ENCODE results near the gene PSG4.
"Not testable (repeated sequence)": the region's sequence is repeated elsewhere in the genome, so short reads cannot be mapped to it uniquely, and the experiment has no call there.

PSG4 gene

DNA sequence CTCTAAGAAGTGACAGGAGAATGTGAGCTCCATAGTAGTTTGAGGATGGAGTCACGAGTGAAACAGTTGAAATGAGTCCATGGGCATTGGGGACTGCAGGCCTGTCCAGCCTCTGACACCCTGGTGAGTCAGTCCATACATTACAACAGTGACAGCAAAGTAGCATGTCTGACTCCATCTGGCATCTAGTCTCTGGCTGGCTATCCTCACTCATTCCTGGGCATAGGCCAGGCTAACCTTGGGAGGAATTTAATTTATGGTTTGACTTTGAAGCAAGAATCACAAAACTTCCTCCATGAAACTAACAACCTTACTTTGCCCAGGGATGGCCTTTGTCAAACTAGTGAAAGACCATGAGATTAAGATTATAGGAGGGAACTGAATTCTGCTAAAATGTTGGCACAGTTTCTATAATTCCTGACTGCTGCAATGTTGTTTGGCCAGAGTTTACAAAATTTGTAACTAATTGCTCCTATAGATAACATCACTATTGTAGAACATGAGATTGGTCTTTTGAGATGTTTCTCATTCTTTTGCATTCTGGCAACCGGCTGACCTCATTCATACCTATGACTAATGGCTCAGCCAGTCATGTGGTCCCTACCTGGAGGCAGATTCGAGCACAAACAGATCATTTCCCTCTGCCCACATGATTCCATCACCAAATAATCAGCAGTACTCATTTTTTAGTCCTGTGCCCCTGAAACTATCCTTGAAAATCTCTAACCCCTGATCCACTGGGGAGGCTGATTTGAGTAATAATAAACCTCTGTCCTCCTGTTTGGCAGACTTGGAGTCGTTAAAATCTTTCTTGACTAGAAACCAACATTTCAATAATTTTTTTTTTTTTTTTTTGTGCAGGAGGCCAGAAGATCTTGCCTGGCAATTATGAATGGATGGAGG is 23.3 kb downstream of the PSG4 start:
- H3K4me1 Mint-ChIP-seq (ENCODE audit: low read depth); H3K36me3 Mint-ChIP-seq (ENCODE audit: low read depth); H3K27me3 Mint-ChIP-seq; H3K9me3 Mint-ChIP-seq; H3K27ac Mint-ChIP-seq; H3K4me3 Mint-ChIP-seq; intact Hi-C loops (cut with micrococcal nuclease): not testable (repeated sequence)

DNA sequence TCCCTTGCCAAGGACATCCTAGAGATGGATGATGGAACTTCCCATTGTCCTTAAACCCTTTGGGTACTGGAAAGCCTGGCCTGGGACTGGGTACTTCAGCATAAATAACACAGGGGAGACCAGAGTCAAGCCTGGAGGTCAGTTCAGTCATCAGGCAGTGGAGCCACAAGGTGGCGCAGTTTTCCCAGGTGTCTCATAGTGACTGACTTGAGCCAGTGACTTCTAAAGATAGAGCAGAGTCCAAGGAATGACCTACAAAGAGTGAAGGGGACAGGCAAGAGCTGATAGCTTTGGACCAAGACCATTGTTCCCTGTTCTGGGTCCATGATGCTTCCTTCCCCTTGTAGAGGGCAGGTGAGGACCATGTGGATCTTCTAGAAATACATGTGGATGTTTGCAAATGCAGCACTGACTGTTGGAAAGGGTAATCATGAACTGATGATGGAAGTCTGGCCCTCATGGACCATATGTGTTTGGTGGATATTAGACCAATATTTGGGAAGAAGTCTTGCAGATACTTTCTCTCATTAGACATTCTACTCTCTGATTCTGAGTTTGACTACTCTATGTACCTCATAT is 25.8 kb downstream of the PSG4 start:
- H3K36me3 Mint-ChIP-seq (ENCODE audit: low read depth); H3K27me3 Mint-ChIP-seq; H3K9me3 Mint-ChIP-seq; H3K27ac Mint-ChIP-seq; H3K4me1 Mint-ChIP-seq (ENCODE audit: low read depth); H3K4me3 Mint-ChIP-seq; intact Hi-C loops (cut with micrococcal nuclease): not testable (repeated sequence)

DNA sequence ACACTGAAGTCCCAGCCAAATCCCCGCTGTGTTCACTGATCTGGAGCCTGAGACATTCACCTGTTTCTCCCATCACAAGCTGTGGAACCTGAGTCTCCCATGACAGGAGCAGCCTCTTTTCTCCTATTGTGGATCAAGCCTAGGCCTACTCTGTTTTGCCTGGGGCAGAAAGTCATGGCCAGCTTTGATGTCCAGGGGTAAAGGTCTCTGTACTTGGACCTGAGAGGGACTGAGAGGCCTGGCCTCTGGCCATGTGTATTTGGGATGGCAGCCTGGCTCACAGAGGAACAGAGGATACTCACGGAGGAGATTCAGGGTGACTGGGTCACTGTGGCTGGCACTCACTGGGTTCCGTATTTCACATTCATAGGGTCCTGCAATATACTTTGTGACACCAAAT is 26.9 kb downstream of the PSG4 start:
- H3K36me3 Mint-ChIP-seq (ENCODE audit: low read depth); H3K4me1 Mint-ChIP-seq (ENCODE audit: low read depth); H3K4me3 Mint-ChIP-seq; H3K9me3 Mint-ChIP-seq; intact Hi-C loops (cut with micrococcal nuclease); H3K27me3 Mint-ChIP-seq; H3K27ac Mint-ChIP-seq: not testable (repeated sequence)

DNA sequence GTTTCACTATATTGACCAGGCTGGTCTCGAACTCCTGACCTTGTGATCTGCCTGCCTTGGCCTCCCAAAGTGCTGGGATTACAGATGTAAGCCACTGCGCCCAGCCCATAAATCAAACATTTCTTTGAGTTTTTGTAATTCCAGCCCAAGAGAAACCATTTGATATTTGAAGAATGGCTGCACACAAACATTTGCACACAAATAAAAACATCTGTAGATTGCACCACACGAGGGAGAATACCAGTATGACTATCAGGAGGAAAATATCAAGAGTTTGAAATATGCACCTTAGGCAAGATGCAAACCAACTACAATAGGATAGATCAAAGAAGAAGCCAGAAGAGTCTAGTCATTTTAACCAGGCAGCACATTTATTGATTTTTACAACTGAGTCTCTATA is 39.5 kb downstream of the PSG4 start:
- H3K9me3 Mint-ChIP-seq; H3K27me3 Mint-ChIP-seq; intact Hi-C loops (cut with micrococcal nuclease); H3K27ac Mint-ChIP-seq; H3K36me3 Mint-ChIP-seq (ENCODE audit: low read depth); H3K4me3 Mint-ChIP-seq; H3K4me1 Mint-ChIP-seq (ENCODE audit: low read depth): not testable (repeated sequence)

DNA sequence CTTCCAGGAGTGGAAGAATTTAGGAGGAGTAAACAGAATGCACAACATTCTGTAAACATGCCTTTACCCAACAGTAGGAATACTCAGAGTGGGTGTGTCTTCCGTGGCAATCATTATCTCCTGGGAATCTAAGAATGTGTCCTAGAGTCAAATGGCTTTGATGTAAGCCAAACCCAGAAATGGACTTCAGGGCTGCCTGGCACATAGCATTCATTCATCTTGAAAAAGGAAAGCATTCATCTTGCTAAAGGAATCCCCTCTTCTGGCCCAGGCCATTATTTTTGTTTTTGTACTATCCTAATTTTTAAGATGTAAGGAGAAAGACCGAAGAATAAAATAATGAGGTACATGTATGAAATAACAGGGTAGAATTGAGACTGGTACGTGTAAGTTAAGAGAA is 42.3 kb downstream of the PSG4 start:
- H3K27ac Mint-ChIP-seq; H3K4me1 Mint-ChIP-seq (ENCODE audit: low read depth); H3K27me3 Mint-ChIP-seq; H3K9me3 Mint-ChIP-seq; intact Hi-C loops (cut with micrococcal nuclease); H3K36me3 Mint-ChIP-seq (ENCODE audit: low read depth); H3K4me3 Mint-ChIP-seq: not testable (repeated sequence)

DNA sequence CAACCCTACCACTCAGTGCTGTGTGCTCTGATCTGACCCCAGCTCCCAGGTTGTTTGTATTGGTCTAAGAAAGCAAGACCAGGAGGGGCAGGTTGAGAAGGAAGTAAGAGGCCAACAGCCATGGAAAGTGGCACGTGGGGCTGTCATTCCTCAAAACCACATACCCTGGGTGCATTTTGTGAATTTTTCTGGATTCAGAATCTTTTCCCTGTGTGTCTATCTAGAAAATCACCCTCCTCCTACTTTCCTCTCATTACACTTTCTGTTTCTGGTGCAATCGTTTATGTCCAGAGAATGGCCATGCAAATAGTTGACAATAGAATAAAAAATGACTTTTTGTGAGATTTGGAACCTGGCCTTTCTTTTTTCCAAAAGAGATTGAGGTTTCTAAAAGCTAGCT is 43.2 kb downstream of the PSG4 start:
- H3K27me3 Mint-ChIP-seq; H3K9me3 Mint-ChIP-seq; H3K4me3 Mint-ChIP-seq; H3K27ac Mint-ChIP-seq; H3K4me1 Mint-ChIP-seq (ENCODE audit: low read depth); intact Hi-C loops (cut with micrococcal nuclease); H3K36me3 Mint-ChIP-seq (ENCODE audit: low read depth): not testable (repeated sequence)

DNA sequence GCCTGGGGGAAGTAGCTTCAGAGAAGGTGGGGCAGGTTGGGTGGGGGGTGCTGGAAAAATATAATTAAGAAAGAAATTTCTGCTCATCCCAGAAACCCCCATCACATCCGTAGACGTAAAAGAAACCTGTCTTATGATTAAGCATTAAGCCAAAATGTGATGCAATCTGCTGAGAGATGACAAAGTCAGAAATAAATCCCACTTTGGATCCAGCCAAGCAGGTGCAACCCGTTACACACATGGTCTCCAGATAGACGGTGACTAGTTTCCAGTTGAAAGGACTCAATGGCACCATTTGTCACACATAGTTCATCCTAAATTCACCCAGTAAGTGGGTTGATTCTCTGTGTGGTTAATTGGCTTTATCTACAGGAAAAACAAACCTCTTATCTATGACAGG is 53.2 kb downstream of the PSG4 start:
- Mint-ChIP-seq H3K27me3 (no peaks in the 10 kb centered on the region), H3K4me3 (no peak overlapping the region), H3K9me3 (peaks cover 9% of the 10 kb centered on the region), H3K4me1 (ENCODE audit: low read depth) (no peaks in the 10 kb centered on the region), H3K27ac (no peak overlapping the region), H3K36me3 (ENCODE audit: low read depth) (no peaks in the 10 kb centered on the region)
- intact Hi-C loops (cut with micrococcal nuclease): no loop called here

DNA sequence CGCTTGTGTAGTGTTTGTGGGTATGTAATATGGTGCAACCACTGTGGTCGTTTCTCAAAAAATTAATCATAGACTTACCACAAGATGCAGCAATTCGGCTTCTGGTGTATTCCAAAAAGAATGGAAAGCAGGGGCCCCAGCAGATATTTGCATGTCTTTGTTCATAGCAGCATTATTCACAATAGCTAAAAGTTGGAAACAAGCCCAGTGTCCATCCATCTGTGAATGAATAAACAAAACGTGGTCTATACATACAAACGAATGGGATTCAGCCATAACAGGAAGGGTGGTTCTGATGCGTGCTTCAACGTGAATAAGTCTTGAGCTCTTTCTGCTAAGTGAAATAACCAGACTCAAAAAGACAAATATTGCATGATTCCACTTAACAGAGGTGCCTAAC is 55.6 kb downstream of the PSG4 start:
- intact Hi-C loops (cut with micrococcal nuclease); H3K27ac Mint-ChIP-seq; H3K4me1 Mint-ChIP-seq (ENCODE audit: low read depth); H3K36me3 Mint-ChIP-seq (ENCODE audit: low read depth); H3K4me3 Mint-ChIP-seq; H3K9me3 Mint-ChIP-seq; H3K27me3 Mint-ChIP-seq: not testable (repeated sequence)

DNA sequence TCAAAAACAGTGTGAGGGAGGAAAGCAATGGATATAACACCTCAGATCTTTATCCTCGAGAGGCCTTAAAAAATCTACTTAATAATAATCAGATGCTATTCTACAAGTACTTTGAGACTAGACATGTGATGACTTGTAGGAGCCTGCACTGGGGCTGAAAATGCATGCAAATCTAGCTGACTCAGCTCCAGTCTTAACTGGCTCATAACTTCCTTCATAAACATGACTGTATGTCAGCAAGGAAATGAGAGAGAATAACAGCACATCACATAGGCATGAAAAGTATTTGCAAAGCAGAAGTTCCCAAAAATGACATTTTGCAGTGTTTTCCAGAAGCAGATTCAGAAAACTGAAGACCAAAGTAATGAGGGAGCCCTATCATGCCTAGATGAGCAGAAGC is 57.2 kb downstream of the PSG4 start:
- Mint-ChIP-seq H3K9me3 (no peaks in the 10 kb centered on the region), H3K27me3 (no peaks in the 10 kb centered on the region), H3K4me1 (ENCODE audit: low read depth) (no peaks in the 10 kb centered on the region), H3K4me3 (no peak overlapping the region), H3K27ac (no peak overlapping the region), H3K36me3 (ENCODE audit: low read depth) (no peaks in the 10 kb centered on the region)
- intact Hi-C loops (cut with micrococcal nuclease): no loop called here
